HG03558 (cell line): Measurements from ENCODE around the gene SIRPD.
"Not testable (repeated sequence)": the region's sequence is repeated elsewhere in the genome, so short reads cannot be mapped to it uniquely, and the experiment has no call there.

ENCODE experiments used
- ATAC-seq: cut with Tn5 transposase; IDR thresholded peaks from one replicate; pipeline ENCODE4 v1.9.1; 2021; ENCODE audit warnings: moderate number of reproducible peaks; ENCODE audit not compliant: unreplicated experiment; ENCODE audit errors: extremely low read depth

SIRPD gene

DNA sequence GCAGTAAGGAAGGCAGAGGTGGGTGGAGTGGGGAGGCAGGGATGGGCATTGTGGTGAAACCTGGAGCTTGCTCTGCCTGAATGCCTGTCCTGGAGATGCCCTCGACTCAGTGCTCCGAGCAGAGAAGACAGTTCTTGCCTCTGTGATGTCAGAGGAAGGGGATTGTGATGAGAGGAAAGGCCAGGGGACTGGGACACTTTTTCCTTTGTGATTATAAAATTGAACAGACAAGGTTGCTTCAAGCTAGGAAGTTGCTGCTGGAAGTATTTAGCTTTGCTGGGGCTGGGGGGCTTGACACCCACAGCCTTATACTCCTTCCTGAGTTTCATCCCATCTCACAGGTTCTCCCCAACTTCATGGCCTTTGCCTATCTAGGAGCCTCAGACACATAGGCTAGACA, at the start of gene SIRPD:
Gene SIRPD (minus strand): TSS at position 101 of the 400 bp plus-strand sequence. CDS start 52 bp downstream, at position 49.
- ATAC-seq: no peak

GRCh38 chr20:1600736-1601135, 43.2 kb upstream of the SIRPD start:
- ATAC-seq: no peak

DNA sequence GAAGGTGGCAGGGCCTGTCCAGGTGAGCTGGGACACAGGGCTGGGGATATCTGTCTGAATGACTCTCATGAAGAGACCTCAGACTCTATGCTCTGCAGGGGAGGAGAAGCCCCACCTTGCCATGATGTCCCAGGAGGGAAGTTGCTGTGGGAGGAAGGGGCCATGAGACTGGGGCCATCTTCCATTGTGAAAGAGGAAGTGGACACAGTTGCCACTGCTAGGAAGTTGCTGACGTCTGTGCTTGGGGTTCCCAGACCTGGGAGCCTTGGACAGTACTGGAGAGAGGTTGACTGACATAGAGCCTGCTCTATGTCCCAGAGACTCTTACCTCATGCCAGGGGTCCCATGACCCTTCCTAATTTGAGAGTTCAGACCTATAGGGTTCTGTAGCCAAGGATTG, 37.8 kb upstream of the SIRPD start:
- ATAC-seq: no peak

GRCh38 chr20:1588533-1589460, 31.3 kb upstream of the SIRPD start:
- no peak for ATAC-seq

DNA sequence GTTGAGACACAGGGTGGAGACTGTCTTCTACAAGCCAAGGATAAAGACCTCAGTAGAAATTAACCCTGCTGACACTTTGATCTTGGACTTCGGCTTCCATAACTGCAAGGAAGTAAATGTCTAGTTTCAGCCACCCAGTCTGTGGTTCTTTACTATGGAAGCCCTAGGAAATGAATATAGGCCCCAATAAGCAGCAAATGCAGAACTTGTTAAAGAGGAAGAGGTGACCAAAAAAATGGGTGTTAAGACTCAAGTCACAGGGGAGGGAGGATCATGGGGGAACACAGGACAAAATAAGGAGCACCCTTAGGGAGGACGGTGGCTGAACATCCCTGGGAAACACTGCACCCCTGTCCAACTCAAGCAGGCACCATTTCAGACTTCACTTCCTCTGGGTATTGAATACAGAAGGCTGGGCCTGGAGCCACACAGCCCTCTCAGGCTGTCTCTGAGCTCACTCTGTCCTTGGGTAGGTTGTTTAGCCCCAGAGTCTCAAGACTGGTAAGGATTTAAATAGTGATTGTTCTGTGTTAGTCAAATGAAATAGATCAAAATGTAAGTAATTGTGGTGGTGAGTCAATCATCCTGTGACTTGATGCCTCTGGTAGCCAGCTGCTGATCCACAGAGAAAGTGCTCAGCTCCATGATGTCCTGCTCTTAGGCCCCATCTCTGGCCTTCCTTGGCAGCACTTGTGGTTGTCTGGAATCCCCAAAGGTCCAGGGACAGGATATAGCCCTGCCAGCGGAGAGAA, 30.5 kb upstream of the SIRPD start:
- ATAC-seq: no peak

- no peak for ATAC-seq
Measured at GRCh38 chr20:1579488-1579887, 22.0 kb upstream of the SIRPD start.

- no peak for ATAC-seq
Measured at GRCh38 chr20:1577906-1578305, 20.4 kb upstream of the SIRPD start.

DNA sequence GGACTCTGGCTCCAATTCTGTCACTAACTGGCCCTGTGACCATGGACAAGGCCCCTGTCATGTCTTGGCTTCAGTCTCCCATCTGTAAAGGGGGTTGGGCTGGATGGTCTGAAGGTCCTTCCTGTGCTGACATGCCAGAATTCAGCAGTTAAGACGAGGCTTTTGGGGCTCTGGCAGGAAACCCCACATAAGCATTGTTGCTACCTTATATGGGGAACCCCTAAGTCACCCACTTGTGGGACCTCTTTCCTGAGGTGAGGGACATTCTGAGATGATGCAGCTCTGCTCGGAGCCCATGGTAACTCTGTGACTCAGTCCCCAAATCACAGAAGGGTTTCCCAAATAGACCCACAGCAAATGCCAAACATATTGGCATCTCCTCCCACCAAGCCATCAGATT, 19.8 kb upstream of the SIRPD start:
- not testable (repeated sequence) for ATAC-seq

GRCh38 chr20:1576641-1577040, 19.1 kb upstream of the SIRPD start:
- ATAC-seq: no peak

DNA sequence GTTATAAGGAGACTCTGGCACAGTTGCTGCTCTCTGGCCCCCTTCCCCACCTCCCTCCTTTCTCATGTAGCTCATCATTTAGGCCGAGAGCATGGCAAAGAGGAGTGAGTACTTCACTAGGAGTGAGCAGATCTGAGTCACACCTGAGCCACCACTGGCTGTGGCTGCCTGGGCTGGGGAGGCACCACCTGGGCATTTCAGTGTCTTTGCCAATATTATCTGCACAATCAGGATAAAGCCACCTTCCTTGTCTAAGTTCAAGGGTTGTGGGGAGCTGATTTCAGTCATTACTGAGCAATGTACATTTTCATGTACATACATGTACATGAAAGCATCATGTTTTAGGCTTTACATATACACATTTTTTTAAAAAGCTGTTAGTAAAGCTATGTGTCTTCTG, 18.5 kb upstream of the SIRPD start:
- ATAC-seq: not testable (repeated sequence)

GRCh38 chr20:1571583-1571982, 14.1 kb upstream of the SIRPD start:
- ATAC-seq: not testable (repeated sequence)

- no peak for ATAC-seq
Measured at GRCh38 chr20:1569415-1569881, 11.9 kb upstream of the SIRPD start.

DNA sequence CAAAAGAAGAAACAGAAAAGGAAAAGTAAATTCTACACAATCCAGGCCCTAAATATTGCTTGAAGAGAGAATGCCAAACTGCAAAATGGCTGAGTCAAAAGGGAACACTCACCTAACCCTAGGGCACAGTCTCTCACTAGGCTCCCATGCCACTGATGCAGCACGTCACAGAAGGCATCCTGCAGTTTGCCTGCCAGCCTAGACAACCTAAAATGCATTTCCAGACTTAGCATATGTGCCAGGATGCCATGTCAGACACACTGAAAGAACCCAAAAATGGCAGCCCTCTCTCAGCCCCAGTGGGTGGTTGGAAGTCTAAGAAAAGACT, 10.6 kb upstream of the SIRPD start:
- ATAC-seq: no peak

GRCh38 chr20:1567392-1568162, 10.1 kb upstream of the SIRPD start:
- no peak for ATAC-seq

- ATAC-seq: no peak
Measured at GRCh38 chr20:1566701-1567100, 9.2 kb upstream of the SIRPD start.

DNA sequence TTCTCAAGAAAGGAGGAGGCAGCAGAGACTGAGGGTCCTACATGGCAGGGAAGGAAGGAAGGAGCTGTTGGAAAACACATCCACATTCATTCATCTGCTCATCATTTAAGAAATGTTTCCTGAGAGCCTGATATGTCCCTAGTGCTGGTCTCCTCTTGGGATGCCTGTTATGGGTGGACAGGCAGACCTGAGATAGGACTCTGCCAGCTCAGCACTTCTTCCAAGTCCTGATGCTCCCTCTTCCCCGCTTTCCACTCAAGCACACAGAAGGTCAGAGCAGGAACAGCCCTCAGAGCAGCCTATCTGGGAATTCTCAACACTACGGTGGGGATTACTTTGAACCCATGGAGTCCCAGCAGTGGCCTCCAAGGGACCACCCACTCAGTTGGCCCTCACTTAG, 8.0 kb upstream of the SIRPD start:
- no peak for ATAC-seq

GRCh38 chr20:1563598-1563997, 6.1 kb upstream of the SIRPD start:
- ATAC-seq: no peak

DNA sequence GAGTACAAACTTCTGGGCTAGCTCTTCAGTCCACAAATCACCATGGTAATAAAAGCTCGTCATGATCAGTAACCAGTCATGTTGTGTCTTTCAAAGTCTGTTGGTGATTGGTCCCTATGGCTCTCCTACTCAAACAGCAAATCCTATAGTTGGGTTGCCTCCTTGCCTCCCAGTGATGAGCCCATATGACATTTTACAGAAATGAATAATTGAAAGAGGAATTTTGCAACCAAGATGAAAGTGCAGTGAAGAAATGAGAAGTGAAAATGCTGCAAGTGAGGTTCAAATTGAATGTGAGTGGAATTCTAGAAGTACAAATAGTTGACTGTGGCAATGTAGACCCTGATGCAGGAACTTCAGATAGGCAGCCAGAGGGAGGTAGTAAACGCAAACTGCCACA, 5.1 kb upstream of the SIRPD start:
- no peak for ATAC-seq

DNA sequence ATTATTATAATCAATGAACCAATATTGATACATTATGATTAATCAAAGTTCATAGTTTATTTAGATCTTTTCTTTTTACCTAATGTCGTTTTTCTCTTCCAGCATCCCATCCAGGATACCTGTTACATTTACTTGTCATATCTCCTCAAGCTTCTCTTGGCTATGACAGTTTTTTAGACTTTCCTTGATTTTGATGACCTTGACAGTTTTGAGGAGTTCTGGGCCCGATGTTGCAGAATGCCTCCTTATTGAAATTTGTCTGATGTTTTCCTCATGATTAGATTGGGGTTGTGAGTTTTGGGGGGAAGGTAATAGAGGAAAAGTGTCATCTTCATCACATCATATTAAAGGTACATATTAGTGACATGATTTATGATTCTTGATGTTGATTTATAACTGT, 3.8 kb upstream of the SIRPD start:
- ATAC-seq: no peak

GRCh38 chr20:1555952-1556351, 1.6 kb downstream of the SIRPD start:
- no peak for ATAC-seq
